HG03460 (cell line): Measurements from ENCODE around the gene HOXB9.
A peak's percentile ranks its signal among the peaks of the same experiment; 100 is the strongest.

Source experiments
- ATAC-seq: cut with Tn5 transposase; IDR thresholded peaks from one replicate; pipeline ENCODE4 v1.9.1; 2021; ENCODE audit not compliant: unreplicated experiment

HOXB9 gene

DNA sequence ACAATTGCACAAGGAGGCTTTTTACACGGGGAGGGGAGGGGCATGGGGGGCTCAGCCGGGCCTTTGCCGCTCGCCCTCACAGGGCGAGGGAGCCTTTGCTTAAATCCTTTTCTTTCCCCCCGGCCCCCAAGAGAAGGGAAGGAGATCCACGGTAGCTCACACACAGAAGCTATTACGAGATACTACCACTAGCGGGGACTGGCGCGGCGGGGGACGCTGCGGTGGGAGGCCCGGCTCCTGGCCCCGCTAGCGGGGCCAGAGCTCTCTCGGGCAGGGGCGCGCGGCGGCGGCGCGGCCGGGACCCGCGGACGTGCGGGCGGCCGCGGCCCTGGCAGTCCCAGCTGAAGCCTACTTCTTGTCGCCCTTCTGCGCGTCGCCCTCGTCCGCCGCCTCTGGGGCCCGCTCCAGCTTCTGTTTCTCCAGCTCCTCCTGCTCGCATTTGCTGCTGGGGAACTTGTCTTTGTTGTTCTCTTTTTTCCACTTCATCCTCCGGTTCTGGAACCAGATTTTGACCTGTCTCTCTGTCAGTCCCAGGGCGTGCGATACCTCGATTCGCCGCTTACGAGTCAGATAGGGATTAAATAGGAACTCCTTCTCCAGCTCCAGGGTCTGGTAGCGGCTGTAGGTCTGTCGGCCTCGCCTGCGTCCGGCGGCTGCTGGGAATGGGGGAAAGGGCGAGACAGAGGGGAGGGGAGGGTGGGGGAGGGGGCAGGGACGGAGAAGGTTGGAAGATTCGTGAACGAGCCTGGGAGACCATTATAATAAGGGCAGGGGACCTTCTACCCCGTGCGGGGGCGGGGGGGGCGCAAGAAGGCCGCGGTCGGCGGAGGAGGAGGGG, 13.1 kb downstream of the HOXB9 start:
- peak; percentile 47 for ATAC-seq

DNA sequence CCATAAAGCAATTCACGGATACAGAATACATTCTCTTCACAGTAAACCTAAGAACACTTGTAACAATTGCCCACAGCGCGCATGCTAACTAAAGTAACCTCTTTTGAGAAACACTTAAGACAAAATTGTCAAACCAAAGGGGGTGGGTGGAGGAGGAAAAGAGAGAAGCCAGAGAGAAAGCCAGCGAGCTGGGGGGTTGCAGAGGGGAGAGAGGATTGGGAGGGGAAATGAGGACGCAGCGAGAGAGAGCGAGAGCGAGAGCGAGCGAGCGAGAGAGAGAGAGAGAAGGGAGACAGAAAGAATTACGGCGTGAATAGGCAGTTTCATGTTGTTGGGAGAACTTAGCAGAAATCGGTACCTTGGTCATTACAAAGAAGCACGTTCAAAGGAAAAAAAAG, 13.7 kb downstream of the HOXB9 start:
- ATAC-seq: no peak

DNA sequence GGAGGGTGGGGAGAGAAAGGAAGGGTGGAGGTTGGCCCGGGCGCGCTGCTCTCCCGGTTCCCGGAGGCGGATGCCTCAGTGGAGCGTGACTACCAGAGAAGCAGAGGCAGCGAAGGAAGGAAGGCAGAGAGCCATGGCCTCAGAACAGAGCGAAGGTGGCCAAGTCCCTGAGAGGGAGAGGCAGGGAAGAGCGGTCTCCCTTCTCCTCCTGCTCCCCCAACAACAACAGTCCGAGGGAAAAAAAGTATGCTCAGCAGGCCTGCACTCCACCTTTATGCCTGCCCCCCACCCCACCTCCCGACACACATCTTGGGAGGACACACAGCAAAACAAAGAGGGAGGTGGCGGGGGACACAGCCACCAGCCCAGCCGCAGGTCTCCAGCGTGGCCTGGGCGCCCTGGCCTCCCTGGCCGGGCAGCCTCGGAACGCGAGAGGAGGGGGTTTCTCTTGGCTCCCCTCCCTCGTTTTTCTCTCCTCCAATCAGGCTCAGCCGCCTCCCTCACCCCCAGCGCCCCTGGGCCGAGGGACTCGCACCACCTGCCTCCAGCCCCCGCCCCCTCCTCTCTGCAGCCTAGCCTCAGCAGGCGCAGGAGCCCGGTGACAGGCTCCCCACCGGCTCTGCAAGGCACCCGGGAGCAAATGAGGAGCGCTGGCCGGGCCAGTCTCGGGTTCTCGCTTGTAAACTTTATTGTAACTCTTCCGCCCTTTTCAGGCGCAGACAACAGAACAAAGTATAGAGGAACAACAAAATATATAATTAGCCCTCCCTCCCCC, 14.3 kb downstream of the HOXB9 start:
- no peak for ATAC-seq

DNA sequence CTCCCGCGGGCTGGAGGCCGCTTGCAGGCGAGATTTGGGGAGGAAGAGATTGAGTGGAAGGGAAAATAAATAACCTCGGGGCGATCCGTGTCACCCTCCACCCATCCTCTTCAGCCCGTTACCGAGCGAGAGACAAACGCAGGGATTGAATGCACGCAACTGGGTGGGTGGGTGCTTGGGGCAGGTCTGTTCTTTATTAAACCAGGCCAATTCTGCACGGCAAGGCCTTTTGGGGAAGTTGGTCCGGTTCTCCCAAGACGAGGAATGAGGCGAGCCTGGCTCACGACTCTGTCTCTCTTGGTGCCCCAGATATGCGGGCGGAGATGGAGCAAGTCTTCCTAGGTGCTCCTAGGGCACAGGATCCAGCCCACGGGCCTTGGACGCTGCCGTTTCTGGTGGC, 14.9 kb downstream of the HOXB9 start:
- ATAC-seq: no peak

DNA sequence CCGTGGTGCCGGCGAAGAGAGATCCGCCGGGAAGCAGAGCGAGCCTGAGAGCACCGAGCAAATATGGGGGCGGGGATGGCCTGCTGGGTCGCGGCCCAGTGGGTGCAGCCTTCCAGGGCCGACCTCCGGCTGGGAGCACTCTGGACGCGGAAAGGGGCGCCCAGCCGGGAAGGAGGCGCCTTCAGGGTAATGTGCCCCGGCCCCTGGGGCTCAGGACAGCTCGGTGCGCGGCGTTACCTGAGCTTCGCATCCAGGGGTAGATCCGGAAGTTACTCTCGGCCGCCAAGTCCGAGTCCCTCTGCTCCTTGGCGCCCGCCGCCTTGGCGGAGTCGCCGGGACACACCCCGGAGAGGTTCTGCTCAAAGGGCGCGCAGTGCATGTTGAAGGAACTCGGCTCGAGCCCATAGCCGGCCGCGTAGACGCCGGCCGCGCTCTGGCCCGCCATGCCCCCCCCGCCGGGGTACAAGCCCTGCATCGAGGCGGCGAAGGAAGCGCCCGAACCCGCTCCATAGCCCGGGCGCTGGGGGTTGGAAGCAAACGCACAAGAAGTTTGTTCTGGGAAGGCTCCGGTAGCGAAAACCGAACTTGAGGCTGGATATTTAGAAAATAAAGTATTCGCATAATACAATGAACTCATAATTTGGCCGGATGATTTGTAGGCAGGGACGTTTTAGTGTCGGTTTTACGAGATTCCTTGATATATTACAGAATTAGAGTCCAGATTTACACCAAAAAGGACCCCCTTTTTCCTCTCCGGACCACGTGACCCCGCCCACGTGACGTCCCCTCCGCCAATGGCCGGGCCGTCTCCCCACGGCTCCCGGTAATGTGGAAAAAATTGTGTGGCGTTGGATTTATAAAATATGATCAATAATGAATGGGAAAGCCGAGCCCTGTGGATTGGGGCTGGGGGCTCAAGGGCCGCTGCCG, 15.6 kb downstream of the HOXB9 start, which contains the start of gene HOXB7:
TSS of gene HOXB7 (minus strand) at position 736 of the 930 bp plus-strand sequence. CDS start at position 637, 99 bp downstream.
- ATAC-seq: no peak

DNA sequence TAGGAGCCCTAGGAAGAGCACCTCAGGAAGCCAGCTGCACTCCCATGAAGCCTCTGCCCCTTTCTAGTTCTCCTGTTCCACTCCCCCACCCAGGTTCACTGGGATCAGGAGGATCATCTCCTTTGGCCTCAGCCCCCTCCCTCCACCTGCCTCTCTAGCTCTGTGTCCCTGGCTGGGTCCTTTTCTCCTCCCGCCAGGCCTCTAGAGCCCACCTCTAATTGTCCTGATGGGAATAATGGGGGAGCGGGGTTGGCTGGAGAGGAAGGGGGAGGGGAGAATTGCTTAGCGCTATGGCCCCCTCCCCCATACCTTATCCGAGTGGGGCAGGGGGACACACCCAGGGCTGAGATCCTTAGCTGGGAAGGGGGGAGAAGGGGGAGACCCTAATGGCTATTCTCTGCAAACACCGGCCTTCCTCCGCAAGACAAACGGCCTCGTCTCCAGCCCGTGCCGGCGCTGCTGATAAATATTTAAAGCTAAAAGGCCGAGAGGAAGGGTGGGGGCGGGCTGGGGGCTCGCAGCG, 16.3 kb downstream of the HOXB9 start:
- no peak for ATAC-seq

DNA sequence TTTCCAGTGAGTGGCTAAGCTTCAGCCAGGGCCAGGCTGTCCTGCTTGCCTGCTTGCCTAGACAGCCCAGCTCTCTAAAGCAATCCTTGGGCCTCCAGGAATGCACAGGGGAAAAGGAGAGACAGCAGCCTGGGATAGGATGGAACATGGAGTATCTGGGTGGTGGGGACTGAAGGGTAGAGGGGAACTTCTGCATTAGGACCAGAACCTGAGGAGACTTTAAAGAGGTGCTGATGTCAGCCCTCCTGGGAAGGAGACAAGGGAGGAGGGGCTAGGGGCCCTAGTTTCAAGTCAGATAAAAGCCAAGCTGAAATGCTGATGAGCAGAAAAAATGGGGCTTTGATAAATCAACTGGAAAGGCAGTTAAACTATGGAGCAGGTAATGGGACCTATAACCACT, 17.1 kb downstream of the HOXB9 start:
- ATAC-seq: no peak

DNA sequence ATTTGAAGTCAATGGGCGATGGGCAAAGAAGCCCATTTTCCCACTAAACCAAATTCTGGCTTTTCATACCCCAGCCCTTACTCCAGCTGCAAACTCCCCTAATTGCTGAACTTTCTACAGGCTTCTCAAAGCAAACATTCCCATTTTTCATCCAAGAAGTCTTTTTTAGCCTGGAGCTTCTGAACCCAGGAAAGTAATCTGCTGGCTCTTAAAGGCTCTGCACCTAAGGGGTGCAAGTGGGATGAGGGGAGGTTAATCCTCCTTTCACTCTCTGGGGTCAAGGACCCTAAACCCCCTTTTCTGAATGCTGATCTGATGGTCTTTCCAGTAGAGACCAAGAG, 17.7 kb downstream of the HOXB9 start:
- ATAC-seq: no peak

DNA sequence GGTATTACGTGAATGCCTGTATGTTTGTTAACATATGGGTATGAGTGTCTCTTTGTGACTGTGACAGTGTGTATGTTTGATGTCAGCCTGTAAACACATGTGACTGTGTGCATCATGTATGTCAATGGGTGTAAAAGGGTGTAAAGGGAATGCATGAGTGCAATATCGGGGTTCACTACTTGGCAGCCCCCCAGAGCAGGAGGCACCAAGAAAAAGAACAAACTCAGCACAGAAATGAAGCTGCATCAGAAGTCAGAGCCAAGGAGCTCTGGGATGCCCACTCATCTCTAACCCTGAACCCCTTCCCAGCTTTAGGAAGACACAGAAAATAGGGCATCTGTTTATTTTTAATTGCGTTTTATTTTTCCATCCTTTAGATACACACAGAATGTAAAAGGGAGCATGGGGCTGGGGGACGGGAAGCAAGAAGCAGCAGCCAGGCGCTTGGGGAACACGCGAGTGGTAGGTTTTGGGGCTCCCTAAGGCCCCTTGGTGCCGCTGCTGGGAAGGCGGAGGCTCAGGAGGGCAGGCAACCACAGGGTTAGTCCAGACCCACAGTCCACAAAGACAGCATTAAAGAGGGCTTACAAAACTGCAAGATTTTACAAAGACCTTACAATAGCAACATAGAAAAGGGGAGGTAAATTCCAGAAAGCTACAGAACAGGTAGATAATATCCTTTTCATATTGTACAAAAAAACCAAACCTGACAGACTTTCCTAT, 19.1 kb downstream of the HOXB9 start:
- ATAC-seq: no peak

DNA sequence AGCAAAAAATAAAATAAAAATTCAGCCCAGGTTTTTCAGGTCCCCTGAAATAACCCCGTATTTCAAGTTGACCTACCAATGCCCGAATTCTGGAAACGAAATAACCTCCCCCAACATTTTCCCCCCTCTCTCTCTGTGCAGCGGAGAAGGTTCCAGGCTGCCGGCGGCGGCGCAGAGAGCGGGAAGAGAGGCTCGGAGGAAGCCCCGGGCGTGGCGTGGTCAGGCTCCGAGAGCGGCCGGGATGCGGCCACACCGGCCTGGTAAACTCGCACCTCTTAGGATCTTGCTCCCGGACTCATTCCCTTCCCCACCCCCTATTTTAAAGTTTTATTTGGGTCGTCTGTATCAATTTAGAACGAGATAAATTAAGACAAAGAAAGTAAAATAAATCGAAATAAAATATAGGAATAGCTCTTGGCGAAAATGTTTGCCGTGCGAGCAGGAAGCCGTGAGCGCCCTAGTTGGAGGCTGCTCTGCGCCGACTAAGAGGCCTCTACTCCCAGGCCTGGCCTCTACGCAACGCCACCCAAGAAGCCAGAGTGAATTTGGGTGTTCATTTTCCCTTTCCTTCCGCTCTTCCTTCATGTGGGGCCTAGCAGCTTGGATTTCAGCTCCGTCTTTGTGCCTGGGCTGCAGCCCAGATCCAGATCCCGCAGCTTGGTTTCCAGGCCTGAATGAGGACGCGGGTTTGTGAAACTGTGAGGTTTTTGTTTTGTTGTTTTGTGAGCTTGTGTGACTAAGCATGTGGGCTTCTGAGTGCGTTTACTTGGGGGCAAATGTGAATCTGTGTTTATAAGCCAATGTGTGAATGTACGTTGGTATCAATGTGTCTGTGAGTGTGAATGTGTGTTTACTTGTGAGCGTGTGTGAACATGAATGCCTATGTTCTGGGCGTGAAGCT, 19.9 kb downstream of the HOXB9 start:
- ATAC-seq: no peak

DNA sequence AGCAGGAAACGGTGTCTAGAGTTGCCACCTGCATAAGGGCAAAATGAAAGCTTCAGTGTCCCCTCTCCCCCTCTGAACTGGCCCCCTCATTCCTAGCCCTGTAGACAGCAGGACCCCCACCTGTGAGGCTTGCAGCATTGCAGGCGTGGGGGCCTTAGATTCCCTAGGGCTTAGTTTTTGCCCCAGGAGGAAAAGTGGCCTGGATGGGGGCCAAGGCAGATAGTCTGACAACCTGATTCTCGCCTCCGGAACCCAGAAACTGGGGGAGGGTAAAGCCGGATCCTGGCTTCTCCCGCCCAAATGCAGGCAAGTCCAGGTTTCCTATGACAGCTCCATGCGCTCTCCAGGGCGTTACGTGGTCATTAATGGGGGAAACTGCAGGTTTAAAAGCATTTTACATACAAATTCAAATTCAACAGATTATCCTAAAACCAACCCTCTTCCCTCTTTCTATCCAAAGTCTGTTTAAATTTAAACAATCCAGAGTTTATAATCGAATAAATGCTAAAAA, 20.7 kb downstream of the HOXB9 start:
- no peak for ATAC-seq

DNA sequence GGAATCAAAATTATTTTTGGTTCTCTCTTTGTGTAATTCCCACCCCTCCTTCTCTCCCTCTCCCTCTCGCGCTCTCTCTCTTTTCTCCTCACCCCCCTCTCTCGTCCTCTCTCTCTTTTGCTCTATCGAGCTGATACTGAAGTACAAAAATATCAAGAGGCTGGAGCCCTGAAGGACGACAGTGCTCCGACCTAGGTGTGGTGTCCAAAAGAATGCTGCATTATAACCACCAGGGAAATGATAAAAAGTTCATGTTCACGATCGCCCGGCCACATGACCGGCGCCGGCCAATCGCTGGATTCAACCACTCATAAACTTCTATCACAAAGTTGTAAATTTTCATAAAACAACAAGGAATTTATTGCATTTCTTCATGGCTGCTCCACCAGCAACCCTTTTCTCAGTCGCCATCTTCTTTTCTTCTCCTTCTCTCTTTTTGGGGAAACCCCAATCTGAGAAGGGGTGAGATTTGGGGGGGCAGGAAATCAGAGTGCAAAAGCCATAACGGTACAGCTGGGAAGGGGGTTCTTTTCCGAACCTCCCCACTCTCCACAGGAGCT, 21.3 kb downstream of the HOXB9 start, which contains the start of gene HOXB6:
TSS of gene HOXB6 (minus strand) at position 217 of the 560 bp plus-strand sequence. CDS start 6,836 bp downstream, outside the sequence.
- ATAC-seq: no peak

DNA sequence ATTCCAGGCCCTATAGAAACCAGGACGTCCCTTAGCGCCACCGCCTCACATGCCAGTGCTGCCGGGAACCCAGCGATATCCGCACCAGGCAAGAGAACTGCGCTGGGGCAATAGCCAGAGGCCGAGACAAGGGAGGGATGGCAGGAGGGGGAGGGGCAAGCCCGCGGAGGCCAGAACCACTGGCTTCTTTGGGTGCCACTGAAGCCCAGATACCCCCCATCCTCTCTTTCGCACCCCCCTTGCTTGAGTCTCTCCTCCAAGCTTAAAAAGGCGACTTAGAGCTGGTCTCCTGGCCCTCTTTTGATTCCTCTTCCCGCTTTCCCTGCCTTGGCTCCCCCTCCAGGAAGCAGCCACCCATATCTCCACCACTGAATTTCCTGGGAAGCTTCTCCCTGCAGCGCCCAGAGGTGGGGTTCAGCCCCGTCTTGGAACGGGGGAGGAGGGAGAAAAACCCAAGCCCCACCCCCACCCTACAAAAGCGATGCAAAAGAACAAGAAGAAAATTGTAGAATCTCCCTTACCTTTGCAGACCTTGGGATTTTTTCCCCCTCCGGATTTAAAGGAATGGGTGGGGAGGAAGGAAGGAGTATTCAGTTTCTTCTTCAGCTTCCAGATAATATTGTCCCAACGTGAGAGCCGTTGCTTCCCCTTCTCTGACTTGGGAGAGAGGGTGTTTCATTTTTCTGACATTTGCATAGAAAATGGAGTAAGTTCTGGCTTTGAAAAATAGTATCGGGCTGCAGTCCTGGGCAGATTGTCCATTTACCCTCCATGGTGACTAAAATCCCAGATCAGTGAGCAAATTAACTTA, 22.0 kb downstream of the HOXB9 start:
- no peak for ATAC-seq

DNA sequence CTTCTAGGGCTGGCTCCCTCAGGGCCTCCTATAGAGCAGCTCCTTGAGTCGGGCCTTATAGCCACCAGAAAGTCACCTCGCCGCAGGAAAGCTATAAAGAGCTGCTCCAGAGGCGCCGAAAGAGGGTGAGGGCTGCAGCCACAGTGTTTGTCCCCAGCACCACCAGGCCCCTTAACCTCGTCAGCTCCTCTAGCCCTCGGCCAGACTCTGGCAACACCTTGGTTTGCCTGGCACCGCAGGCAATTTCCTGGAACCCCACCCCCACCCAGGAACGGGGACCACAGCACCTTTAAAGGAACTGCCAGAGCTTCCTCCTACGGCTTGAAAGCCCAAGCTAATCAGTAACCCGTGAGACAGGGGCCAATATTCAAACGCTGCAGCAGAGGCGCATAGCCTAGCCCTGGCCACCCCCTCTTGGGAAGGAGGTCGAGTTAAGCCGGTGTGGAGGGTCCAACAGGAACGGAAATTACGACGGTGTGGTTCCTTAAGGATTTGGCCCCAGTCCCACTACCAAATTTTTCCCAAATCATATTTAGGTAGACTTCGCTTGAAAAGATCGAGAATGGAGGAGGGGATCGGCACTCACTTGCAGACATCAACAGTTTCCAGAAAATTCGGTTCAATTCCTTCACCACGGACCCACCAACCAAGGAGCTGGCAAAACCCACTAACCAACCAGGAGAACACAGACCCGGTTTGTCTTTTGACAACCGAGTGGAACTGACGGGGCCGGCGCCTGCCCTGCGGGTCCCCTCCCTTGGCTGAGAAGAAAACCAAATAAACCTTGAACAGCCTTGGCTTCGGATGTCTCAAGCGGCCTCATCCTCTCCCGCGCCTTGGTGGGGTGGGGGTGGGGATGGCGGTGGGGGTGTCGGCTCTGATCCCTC, 24.4 kb downstream of the HOXB9 start:
- ATAC-seq: no peak

DNA sequence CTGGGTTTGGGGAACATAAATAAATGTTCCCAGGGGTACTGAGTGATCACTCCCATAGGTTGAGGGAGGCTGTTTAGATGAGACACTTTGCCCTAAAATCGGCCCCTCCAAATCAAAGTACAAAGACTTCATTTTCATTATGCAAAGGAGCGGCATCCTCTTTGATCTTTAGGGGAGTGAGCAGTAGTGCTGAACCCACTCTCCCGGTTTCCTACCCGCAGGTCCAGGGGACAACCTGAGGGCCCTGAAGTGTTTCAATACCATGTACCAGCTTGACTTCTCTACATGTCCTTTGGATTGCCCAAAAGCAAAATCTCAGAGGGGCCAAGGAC, 25.0 kb downstream of the HOXB9 start:
- ATAC-seq: no peak

DNA sequence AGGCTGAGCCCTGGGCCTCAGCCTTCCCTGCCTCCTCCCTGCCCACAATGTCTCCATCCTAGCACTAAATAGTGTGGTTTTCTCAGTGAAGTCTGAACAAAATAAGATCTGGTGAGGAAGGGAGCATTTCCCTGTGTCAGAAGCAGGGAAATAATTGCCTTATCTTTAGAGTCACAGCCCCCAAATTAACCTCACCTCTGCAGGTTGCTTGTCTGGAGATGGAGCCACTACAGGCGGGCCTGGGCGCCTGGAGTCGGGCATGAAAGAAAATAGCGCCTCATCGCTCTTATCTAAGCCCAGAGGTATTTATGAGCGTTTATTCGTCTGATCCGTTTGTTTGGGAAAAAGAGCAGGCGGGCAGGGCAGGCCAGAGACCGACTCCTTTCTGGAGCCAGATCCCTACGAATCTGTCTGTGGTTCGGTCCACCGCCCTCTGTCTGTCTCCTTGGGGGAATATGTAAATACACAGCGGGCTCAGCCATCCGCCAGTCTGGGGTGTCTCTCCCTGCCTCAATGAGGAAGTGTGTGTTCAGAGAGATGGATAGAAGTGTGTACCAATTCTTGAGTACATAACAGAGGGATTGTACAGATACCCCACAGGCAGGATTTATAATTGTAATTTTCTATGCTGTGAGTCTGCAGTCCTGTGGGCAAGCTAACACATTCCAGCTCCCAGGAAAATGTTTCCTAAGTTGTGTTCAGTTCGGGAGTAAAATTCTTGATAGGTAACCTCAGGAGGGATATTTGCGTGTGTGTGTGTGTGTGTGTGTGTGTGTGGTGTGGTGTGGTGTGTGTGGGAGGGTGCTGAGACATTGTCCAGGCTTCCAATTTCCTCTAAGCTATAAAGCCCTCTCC, 25.7 kb downstream of the HOXB9 start:
- no peak for ATAC-seq
